Gastroesophageal sphincter (tissue), 3 donors: ENCODE results near the gene NAALADL1.

ENCODE experiments used
- EP300 ChIP-seq: sonication (generic); formaldehyde crosslinking; IDR thresholded peaks from one replicate; pipeline ENCODE4 v1.6.1; 2017; ENCODE audit warnings: antibody characterized with exemption, mild to moderate bottlenecking
- POLR2A ChIP-seq, 2 donors: fragments of 450-650 bp; IDR thresholded peaks; one replicate each; pipeline ENCODE4 v1.6.1; 2017; ENCODE audit warnings: antibody characterized with exemption in 2 of 2, mild to moderate bottlenecking in 2 of 2, moderate library complexity in 1 of 2
- TF ChIP-seq, protein P1 (sequence below), 4 experiments: fragments of 200-600 bp in 2 of 4; fragments of 450-650 bp in 2 of 4; sonication (generic) in 1 of 4; IDR thresholded peaks; one replicate each; pipeline ENCODE4 v1.5.1; 2017 to 2019; ENCODE audit warnings: antibody characterized with exemption in 4 of 4, mild to moderate bottlenecking in 2 of 4, moderate library complexity in 2 of 4

DNA sequence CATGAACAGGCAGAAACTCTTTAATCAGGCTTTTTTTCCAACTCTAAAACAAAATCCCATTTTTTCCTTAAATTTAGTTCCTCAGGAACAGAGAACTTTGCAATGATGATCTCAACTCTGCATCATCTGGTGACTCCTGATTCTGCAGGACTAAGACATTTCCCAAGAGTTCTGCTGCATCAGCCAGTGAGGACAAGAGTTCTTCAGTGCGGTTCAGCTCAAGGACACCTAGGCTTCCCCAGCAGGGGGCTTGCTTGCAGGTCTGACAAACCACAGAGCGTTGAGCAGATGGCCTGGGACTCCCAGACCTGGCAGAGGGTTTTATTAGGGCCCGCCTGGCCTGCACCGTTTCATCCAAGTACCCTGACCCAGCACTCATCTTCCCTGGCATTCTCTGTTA lies 19.1 kb upstream of the NAALADL1 start:
- TF ChIP-seq, protein P1, sequence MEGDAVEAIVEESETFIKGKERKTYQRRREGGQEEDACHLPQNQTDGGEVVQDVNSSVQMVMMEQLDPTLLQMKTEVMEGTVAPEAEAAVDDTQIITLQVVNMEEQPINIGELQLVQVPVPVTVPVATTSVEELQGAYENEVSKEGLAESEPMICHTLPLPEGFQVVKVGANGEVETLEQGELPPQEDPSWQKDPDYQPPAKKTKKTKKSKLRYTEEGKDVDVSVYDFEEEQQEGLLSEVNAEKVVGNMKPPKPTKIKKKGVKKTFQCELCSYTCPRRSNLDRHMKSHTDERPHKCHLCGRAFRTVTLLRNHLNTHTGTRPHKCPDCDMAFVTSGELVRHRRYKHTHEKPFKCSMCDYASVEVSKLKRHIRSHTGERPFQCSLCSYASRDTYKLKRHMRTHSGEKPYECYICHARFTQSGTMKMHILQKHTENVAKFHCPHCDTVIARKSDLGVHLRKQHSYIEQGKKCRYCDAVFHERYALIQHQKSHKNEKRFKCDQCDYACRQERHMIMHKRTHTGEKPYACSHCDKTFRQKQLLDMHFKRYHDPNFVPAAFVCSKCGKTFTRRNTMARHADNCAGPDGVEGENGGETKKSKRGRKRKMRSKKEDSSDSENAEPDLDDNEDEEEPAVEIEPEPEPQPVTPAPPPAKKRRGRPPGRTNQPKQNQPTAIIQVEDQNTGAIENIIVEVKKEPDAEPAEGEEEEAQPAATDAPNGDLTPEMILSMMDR (IDR thresholded peaks at IDR 0.05) = no peak
- no peak for TF ChIP-seq EP300
- TF ChIP-seq POLR2A (IDR thresholded peaks at IDR 0.05) = no peak
